Endothelial cell of hepatic sinusoid (primary cell): ENCODE data around the gene AVEN.

ENCODE experiments used
- in situ Hi-C: cut with HindIII; loops from 2 replicates; pipeline ENCODE4 v1.10.0; 2017; ENCODE audit warnings: low sequenced_read_pairs

Gene AVEN

DNA sequence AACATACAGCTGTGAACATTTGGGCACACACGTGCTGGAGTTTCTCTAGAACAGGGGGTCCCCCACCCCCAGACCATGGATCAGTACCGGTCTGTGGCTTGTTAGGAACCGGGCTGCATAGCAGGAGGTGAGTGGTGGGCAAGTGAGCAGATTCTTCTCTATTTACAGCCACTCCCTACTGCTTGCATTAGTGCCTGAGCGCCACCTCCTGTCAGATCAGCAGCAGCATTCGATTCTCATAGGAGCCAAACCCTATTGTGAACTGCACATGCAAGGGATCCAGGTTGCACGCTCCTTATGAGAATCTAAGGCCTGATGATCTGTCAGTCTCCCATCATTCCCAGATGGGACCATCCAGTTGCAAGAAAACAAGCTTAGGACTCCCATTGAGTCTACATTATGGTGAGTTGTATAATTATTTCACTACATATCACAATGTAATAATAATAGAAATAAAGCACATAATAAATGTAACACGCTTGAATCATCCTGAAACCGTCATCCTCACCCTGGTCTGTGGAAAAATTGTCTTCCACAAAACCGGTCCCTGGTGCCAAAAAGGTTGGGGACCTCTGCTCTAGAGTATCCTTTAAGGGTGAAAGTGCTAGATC, 44.9 kb downstream of the AVEN start:
- in situ Hi-C loops, result loop anchor here (25.0 kb wide), 1 partner anchor 382 kb away; no protein-coding TSS in a partner anchor

DNA sequence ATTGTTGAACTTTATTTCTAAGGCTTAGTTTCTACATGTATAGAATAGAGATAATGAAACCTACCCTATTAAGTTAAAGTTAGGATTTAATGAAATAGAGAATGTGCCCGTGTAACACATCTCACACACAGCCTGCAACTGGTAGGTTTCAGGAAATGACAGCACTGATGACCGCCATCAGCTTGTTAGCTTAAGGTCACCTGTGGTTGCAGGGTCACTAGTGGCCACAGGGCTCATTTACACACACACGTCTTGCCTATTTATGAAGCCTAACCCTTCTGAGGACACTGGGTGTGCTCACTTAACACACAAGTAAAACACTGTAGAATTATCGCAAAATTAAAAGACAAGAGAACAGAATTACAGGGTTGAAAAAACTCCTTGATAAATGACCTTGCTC, 50.6 kb downstream of the AVEN start:
- in situ Hi-C loops, result loop anchor here (25.0 kb wide), 1 partner anchor 376 kb away; no protein-coding TSS in a partner anchor

DNA sequence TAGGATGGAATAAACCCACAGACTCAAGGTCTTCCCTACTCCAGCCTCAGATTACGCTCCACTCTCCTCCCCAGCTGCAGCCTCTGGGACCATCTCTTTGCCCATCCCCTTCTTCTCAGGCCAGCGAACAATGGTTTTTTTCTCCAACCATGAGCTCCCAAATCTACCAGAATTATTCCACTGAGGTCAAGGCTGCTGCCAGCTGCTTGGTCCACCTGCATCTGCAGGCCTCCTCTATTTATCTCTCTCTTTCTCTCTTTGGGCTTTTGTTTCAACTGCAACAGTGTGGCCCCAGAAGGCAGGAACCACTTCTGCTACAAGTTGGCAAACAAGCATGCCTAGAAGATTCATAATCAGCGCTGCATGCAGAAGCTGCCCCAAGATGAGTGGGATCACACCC, 51.6 kb downstream of the AVEN start:
- in situ Hi-C loops, result loop anchor here (25.0 kb wide), 1 partner anchor 375 kb away; no protein-coding TSS in a partner anchor

DNA sequence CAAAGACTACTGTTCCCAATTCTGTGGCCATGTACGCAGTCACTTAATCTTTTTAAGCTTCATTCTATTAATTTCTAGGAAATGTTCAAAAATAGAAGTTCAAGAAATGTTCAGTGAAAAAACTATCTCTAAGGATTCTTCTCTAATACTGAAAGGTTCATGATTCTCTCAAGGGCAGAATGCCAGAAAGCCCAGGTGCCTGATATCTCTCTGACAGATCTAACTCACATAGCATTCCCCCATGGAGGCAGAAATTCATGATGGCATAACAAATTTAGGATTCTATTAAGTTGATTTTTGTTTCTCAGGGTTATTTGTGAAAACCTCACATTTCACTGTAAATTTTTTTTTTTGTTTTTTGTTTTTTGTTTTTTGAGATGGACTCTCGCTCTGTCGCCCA, 53.3 kb downstream of the AVEN start:
- in situ Hi-C loops, result loop anchor here (25.0 kb wide), 1 partner anchor 373 kb away; no protein-coding TSS in a partner anchor

DNA sequence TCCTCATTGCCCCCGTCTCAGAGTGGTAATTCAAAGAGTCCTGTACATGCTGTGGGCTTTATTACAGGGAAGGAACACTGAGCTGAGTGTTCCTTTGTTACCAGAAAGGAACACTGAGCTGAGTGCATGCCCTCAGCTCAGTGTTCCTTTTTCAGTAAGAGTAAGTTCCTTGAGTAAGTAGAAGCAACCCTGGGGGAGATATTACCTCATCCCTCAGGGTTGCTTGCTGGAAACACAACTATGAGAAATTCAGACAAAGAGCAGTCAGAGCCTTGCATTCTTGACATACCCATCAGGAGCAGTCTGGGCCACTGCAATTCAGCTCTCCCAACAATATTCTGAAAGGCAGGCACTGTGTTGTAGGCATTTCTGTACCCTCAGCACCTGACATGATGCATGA, 53.7 kb downstream of the AVEN start:
- in situ Hi-C loops, result loop anchor here (25.0 kb wide), 1 partner anchor 373 kb away; no protein-coding TSS in a partner anchor

DNA sequence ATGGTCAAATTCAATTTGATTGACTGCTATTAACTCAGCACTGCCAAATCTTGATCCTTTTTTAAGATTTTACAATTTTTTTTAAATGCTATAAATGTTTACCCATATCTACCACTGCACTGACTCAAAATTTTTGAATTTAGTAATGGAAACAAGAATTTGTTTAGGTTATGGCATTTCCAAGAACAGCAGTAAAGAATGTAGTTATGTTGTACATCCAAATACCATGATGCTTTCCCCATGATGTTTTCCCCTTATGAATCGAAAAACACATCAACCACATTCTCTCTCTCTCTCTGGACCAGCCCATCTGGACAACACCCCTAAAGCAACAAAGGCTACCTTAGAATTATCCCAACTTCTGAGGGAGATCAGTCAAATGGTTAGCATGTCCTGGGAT, 56.5 kb downstream of the AVEN start:
- in situ Hi-C loops, result loop anchor here (25.0 kb wide), 1 partner anchor 370 kb away; no protein-coding TSS in a partner anchor

DNA sequence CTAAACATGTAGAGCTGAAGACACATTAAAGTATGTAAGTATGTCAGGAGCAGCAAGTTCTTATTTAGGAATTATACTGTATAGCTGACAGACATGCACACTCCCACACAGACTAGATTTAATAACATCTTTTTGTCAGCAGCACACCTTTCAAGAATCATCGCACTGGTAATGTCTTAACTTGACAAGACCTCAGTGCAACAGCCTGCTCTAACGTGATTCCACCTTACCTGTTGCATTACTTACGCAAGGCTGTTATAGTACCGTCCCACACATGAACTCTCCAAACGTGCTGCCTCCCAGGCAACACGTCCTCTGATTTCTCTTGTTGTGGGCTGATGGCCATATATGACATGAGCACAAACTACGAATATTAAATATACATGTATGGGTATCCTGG, 58.8 kb downstream of the AVEN start:
- in situ Hi-C loops, result loop anchor here (25.0 kb wide), 1 partner anchor 368 kb away; no protein-coding TSS in a partner anchor

DNA sequence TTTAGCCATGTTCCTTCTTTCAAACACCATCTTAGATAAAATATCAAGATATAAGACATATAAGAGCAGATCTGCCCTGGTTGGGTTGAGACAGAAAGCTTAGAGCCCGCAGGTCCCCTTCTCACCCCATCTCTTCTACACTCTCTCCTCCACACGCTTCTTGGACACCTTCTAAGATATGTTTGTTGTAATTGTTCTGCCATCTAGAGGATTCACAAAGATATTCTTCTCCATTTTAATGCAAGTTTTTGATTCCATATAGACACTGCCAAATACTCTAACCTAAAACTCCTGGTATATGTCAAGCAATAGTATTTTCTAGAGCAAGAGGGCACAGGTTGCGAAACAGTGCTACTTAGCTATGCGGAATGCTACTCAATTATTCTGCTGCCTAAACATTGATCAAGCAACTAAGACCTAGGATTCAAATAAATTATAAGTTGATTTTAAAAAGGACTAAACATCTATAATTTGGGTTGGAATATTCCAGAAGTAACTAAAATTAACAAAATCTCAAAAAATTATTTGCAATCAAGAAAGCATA, 63.9 kb downstream of the AVEN start:
- in situ Hi-C loops, result loop anchor here (25.0 kb wide), 1 partner anchor 363 kb away; no protein-coding TSS in a partner anchor

DNA sequence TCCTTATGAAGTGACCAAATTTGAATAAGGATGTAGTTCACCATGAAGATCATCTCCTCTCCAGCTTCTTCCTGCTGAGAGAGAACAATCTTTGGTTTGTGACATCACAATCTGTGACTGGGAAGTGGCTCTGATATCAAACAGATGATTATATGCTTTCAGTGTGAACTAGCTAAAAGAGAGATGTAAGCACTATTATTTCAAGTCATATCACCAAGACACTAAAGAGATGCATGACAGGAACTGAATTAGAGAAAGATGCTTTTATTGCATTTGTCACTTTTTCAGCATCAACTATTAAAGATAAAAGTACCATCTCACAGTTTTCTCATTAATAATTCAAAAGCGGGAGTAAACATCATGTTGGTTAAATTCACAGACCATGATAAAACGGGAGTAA, 67.2 kb downstream of the AVEN start:
- in situ Hi-C loops, result no loop called here

DNA sequence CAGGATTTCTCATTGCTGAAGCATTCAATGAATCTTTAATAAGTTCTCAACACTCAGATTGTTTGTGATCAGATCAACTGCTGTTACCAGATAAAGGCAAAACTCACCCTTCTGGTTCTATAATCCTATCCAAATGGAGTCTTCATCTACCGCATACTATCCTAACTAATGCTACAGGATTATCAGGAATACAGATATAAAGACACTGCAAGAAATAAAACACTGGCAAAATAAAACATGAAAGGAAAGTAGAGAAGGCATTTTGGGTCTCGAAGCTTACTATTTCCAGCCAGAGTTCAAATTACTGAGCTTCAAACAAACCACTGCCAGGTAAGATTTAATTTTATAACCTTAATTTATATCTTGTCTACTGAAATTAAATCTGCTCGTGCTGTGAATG, 70.2 kb downstream of the AVEN start:
- in situ Hi-C loops, result loop anchor here (5.0 kb wide), 1 partner anchor 102 kb away; no protein-coding TSS in a partner anchor

DNA sequence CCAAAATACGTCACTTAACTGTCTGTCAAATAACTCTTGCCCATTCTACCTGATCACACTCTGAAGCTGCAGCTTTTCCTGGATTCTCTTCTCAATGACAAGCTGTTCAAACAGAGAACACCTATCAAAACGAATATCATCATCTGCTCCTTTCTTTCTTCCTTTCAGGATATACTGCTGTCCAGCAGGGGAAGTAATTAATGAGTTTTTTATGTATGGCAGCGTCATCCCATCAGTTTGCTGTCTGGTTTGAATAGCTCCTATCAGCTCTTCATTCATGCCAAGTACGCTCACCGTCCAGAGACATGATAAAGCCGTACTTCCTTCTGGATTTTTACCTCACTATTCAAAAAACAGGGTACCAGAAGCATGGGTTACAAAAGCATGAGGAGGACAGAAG, 70.8 kb downstream of the AVEN start, which contains the start of gene CHRM5:
Gene CHRM5, plus strand, starts transcription at position 274 of the 400 bp plus-strand sequence. CDS start 94,221 bp downstream, outside the sequence.
- in situ Hi-C loops, result loop anchor here (5.0 kb wide), 1 partner anchor 101 kb away; no protein-coding TSS in a partner anchor

DNA sequence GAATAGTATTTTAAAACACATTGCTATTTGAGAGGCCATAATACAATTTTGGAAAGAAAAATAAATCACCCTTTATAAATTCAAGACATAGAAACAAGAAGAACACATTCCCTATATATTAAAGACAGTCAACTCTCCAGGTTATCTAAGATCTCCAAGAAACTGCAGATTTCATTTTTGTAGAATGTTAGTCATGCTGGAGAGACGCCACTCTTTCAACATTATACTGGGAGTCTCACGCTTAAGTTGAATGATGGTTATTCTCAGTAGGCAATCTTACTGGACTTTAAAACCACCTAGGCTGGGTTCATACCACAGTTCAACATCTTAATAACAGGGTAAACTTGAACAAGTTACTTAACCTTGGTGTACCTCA, 74.4 kb downstream of the AVEN start:
- in situ Hi-C loops, result loop anchor here (5.0 kb wide), 1 partner anchor 97 kb away; no protein-coding TSS in a partner anchor

DNA sequence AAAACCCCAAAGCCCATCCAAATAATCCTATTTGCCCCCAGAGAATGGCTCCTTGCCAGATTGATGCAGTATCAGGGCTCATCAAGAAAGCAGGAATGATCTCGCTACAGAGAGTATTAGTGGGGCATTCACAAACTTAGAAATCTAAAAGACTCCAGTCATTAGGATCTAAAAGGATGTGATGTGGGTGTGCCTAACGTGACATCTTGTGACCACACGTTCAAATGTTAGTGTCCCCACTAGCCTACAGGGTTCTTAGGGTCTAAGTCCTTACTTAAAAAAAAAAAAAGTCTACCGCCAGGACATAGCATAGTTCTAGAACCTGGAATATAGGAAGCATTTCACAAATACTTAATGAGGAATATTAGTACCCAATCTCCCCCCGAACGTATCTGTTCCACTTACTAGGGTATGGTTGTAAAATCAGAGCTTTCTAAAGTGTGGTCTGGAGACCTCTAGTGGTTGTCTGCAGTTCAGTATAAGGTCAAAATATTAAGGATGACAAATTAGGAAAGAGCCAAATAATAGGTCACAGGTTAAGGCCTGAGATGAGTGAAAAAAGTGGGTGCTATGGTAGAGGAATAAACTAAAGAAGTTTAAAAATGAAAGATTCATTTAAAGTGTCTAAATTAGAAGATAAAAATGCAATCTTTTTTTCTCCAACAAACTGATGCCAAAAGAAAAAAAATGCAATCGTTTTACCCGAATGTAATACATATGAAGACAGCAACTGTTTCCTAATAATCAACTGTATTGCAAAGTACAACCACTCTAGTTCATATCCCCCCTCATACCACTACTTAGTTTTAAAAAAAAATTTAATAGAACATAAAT, 75.0 kb downstream of the AVEN start:
- in situ Hi-C loops, result no loop called here

DNA sequence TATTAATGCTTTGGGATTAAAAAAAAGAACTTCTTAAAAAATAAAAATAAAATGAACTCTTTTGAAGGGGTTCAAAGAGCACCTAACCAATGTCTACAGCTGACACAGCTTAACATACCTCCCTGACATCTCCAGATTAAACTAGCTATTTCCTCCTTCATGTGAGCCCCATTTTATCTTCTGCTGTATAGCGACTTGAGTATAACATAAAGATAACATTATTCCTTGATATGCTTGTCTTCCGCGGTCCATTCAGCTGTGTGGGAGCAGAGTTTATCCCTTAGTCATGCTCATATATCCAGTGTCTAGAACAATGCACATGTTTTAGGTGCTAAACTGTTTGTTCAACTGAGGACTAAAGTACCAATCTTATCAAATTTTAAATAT, 78.5 kb downstream of the AVEN start:
- in situ Hi-C loops, result no loop called here

DNA sequence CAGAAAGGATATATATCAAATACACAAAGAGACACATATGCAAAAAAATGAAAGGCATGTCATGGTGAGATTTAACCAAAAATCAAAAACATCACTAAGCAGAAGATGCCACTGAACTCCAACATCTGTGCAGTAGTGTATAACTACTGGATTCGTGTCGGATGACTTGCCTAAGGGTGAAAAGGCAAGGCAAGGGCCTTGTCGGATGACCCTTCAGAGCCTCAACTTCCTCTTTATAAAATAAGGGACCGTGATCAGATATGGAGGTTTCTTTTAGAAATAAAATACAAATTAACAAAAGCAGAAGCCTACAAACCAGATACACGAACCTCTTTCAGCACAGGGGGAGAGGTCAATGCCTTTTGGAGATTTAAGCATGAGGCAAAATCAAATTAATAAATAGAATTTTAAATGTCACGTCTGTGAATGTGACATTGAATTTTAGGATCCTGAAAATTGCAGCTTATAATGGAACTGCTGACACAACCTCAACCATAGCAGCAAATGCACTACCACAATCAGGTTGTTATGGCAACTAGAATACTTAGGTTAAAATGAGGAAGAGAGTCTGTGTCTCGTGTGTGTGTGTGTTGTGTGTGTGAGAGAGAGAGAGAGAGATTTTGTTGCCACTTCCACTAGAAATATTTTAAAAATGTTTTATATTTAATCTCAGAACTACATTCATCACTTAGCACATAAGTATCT, 79.0 kb downstream of the AVEN start:
- in situ Hi-C loops, result no loop called here

DNA sequence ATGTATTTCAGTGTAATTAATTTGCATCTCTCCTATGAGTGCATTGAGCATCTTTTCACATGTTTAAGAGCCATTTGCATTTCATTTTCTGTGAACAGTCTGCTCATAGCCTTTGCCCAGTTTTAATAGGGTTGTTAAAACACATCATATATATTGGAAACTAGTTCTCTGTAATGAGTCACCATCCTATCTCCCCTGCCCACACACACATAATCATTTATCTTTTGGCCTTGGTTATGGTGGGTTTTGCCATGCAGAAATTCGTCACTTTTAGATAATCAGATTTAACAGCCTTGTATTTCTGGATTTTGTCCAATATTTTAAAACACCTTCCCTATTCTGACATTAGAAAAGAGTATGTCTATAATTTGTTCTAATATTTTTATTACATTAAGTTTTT, 82.6 kb downstream of the AVEN start:
- in situ Hi-C loops, result no loop called here

DNA sequence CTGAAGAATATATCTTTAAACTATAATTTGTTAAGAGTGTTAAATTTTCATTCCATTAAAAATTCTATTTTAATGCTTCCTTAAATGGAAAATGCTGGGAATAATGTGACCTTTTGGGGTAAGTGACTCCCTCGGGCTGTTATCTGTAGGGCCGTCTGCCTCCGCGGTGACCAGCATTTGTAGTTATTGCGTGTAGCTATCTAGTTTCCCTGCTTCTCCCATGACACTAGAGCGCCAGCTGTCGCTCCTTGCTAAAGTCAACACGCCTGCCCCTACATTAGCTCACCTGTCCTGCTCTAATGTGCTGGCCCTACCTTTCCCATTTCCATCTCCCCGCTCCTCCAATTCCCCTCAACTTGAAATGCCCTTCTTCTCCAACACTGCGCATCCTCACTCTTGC, 83.1 kb downstream of the AVEN start:
- in situ Hi-C loops, result no loop called here

DNA sequence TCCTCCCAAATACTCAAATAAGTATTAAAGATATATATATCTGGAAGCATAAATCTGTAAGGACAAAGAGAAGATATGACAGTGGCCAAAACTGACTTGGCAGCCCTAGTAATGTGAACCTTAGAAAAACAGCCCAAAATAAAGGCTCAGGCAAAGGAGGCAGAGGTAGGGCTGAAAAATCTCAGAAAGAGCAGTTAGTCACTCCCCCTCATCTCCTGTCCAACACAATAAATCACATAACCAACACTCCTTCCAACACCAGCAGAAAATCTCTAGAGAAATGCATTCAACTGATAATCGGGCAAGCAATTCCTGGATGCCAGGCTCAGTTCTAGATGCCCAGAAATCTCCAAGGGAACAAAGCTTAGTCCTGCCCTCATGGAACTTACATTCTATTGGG, 92.9 kb downstream of the AVEN start:
- in situ Hi-C loops, result no loop called here

DNA sequence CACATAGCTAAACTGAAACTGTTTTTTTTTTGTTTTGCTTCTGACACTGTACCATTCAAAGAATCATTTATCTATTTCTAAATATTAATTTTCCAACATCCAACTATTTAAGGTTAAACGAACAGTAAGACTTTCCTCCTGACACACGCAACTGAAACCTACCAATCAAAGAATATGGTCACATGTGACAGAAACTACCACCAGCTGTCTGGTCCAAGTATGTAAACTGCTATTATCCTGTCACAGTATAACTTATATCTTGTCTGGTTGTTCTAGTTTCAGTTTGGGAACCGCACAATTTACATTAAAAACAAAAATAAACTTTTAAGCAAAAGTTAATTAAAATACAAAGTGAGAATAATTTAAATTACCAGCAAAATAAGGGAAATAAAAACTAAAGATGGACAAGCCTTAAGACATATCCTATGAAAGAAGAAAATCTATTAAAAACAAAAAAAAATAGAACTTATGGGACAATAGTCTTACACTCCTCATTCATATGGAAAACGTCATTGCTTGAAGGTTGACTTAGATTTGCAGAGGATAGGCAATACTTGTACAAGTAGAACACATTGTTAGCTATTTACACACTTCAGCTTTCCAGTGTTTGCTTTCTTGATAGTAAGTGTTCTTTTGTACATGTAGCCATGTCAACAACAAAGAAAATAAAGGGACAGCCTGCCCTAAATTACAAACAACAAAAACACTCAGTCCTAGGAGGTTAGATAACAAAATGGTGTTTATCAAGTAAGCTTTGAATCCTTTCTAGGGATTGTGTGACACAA, 97.5 kb downstream of the AVEN start:
- in situ Hi-C loops, result no loop called here

DNA sequence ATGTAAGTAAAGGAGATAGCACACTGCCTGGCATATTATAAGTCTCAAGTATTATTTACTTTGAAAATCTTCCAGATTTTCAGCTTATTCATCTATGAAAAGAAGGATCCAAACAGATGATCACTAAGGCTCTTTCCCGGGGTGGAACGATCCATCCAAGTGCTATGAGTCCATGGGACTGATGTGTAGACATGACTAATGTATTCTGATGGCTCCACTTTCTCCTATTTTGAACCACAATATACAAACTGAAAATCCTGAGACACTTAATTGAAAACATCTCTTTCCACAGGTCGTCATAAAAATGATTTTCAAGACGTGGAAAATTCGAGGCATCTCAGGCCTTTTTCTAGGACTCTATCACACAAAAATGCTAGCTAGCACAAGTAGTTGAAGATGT, 104.1 kb downstream of the AVEN start:
- in situ Hi-C loops, result no loop called here
